Measurements from ENCODE around the gene YY1. TPM values are rescaled to one million over a fixed set of nuclear protein-coding genes. Genes with fewer than 3 reads are reported as not detected.

The YY1 gene
- total and polyA plus RNA-seq, 2 of the 8 experiments (the other 6 are each of a cell fraction or from before 2014, with no cell fraction given) = 26.4 to 106 TPM

GRCh38 chr14:100191584-100192249 is 47.2 kb upstream of the YY1 start:
- Histone ChIP-seq H3K36me3 (ENCODE audit: control insufficient read depth in 2 of 4, insufficient read depth in 4 of 4, low read length in 3 of 4) (no peaks in the 10 kb centered on the region), H3K23ac (ENCODE audit: insufficient read length) (no peak overlapping the region), H3K56ac (replicated peaks; ENCODE audit: insufficient read length, low read depth, low read length) (no peak overlapping the region), H3K79me2 (ENCODE audit: control insufficient read depth in 1 of 2, insufficient read depth in 2 of 2, low read length in 2 of 2) (no peaks in the 10 kb centered on the region), H3K27me3 (replicated peaks in 1 of 4; ENCODE audit: control insufficient read depth in 3 of 4, extremely low read depth in 1 of 4, insufficient read depth in 3 of 4, low read length in 3 of 4) (no peaks in the 10 kb centered on the region), H2BK5ac (ENCODE audit: low read depth, low read length) (no peak overlapping the region), H2AK5ac (ENCODE audit: low read depth, low read length) (no peak overlapping the region), H3K9ac (replicated peaks in 1 of 4; ENCODE audit: extremely low read depth in 1 of 4, low read depth in 3 of 4, low read length in 3 of 4) (no peak overlapping the region), H3K4me2 (ENCODE audit: insufficient read depth in 1 of 2, low read depth in 2 of 2, low read length in 2 of 2) (no peak overlapping the region), H3K79me1 (ENCODE audit: low read depth, low read length) (no peaks in the 10 kb centered on the region), H4K5ac (ENCODE audit: insufficient read length, low read depth, low read length) (no peak overlapping the region), H4K91ac (replicated peaks; ENCODE audit: insufficient read length, low read length) (no peak overlapping the region), H3K4me3 (ENCODE audit: extremely low read depth in 1 of 4, insufficient read depth in 2 of 4, low read depth in 3 of 4, low read length in 4 of 4) (no peak overlapping the region), H3K4me1 (replicated peaks in 1 of 4; ENCODE audit: control insufficient read depth in 3 of 4, insufficient read depth in 4 of 4, low read length in 3 of 4) (peaks cover 4 to 12% (median 10%) of the 10 kb centered on the region in 4 experiments; a peak in 6 of 7 replicates), H3K18ac (ENCODE audit: extremely low read depth, low read length) (no peak overlapping the region), H2BK12ac (ENCODE audit: low read depth, low read length) (no peak overlapping the region), H2BK20ac (ENCODE audit: low read length) (no peak overlapping the region), H2AFZ (ENCODE audit: low read length) (no peak overlapping the region), H3K23me2 (ENCODE audit: low read depth, low read length) (no peaks in the 10 kb centered on the region), H3K9me3 (ENCODE audit: insufficient read depth in 2 of 2, low read depth in 1 of 2, low read length in 1 of 2) (no peaks in the 10 kb centered on the region), H2BK15ac (ENCODE audit: low read length) (no peak overlapping the region), H2BK120ac (replicated peaks; ENCODE audit: low read depth, low read length) (no peak overlapping the region), H4K20me1 (replicated peaks in 1 of 2; ENCODE audit: control insufficient read depth in 1 of 2, insufficient read depth in 2 of 2, low read length in 2 of 2) (no peaks in the 10 kb centered on the region), H3K27ac (ENCODE audit: low read depth, low read length) (no peak overlapping the region), H4K8ac (ENCODE audit: extremely low read depth, insufficient read depth, low read length) (peak overlapping the region; percentile 84; the same call in 1 of the 2 replicates), H3K14ac (ENCODE audit: insufficient read length) (no peak overlapping the region), H3K4ac (replicated peaks; ENCODE audit: insufficient read length, low read depth, low read length) (no peak overlapping the region)
- FAIRE-seq = no peak
- WGBS, 2 experiments (ENCODE audit: extremely low coverage in 1 of 2, insufficient coverage in 1 of 2, insufficient read length in 1 of 2, insufficient replicate concordance in 2 of 2, low coverage in 1 of 2, low lambda C conversion rate in 2 of 2, missing lambda C conversion rate in 1 of 2) = 92% methylated on average over 13 of the region's 14 CpGs; no CpG with 5 or more reads in 1 of the 2 experiments
- no peak for DNase-seq (ENCODE audit: low read depth in 1 of 2, low spot score in 2 of 2)
- POLR2A ChIA-PET (ENCODE audit: partially characterized antibody) = no interaction called here
- CTCF ChIA-PET (ENCODE audit: partially characterized antibody) = interaction anchor here (0.6 to 3.8 kb wide), 18 partner anchors 17 to 245 kb away, joined by 3 to 30 read pairs (median 4); no protein-coding TSS in a partner anchor
- TF ChIP-seq RAD21 (IDR thresholded peaks at IDR 0.05 in 1 of 2, conservative IDR thresholded peaks at IDR 0.05 in 1 of 2; ENCODE audit: low read depth in 2 of 2, low read length in 2 of 2) (no peak), RFX5 (IDR thresholded peaks at IDR 0.05; ENCODE audit: borderline replicate concordance, low read depth, low read length) (no peak), TBP (IDR thresholded peaks at IDR 0.05; ENCODE audit: low read depth, low read length) (no peak), KDM5A (IDR thresholded peaks at IDR 0.05; ENCODE audit: low read length) (no peak), JUN (IDR thresholded peaks at IDR 0.05; ENCODE audit: low read depth, low read length) (no peak), RBBP5 (IDR thresholded peaks at IDR 0.05; ENCODE audit: borderline replicate concordance, low read depth, low read length) (no peak)
